Mesenchymal stem cell (in vitro differentiated cells and primary cell): ENCODE results near the gene USP54.

Experiments used
- DNase-seq: peaks from one replicate; pipeline ENCODE4 v3.0.0-alpha.2; 2013
- H2AFZ ChIP-seq: one replicate; pipeline ENCODE4 v1.6.1; 2013; ENCODE audit warnings: low read depth, mild to moderate bottlenecking, control low read depth, inconsistent platforms, low read length, moderate library complexity
- H2AK5ac ChIP-seq: 2 replicates; pipeline ENCODE4 v1.6.1; 2013; ENCODE audit warnings: low read length, moderate library complexity, mild to moderate bottlenecking, inconsistent platforms; ENCODE audit not compliant: severe bottlenecking
- H2BK120ac ChIP-seq: one replicate; pipeline ENCODE4 v1.6.1; 2013; ENCODE audit warnings: low read depth, mild to moderate bottlenecking, inconsistent platforms, low read length, moderate library complexity
- H2BK12ac ChIP-seq, 2 experiments: one replicate each; pipeline ENCODE4 v1.6.1; 2013; ENCODE audit warnings: inconsistent platforms in 2 of 2, low read length in 2 of 2, mild to moderate bottlenecking in 2 of 2, moderate library complexity in 2 of 2, control low read depth in 1 of 2
- H2BK15ac ChIP-seq: one replicate; pipeline ENCODE4 v1.6.1; 2013; ENCODE audit warnings: mild to moderate bottlenecking, low read depth, inconsistent platforms; ENCODE audit not compliant: poor library complexity, severe bottlenecking
- H2BK5ac ChIP-seq: 2 replicates; pipeline ENCODE4 v1.6.1; 2013; ENCODE audit warnings: low read depth, mild to moderate bottlenecking, low read length, control low read depth, inconsistent platforms; ENCODE audit not compliant: poor library complexity, severe bottlenecking
- H3K14ac ChIP-seq, 2 experiments: one replicate each; pipeline ENCODE4 v1.6.1; 2013; ENCODE audit warnings: inconsistent platforms in 2 of 2, low read length in 2 of 2, control low read depth in 1 of 2, mild to moderate bottlenecking in 1 of 2, moderate library complexity in 1 of 2
- H3K18ac ChIP-seq, 2 experiments: one replicate each; pipeline ENCODE4 v1.6.1; 2013; ENCODE audit warnings: inconsistent platforms in 2 of 2, low read length in 2 of 2, control low read depth in 1 of 2, low read depth in 1 of 2, mild to moderate bottlenecking in 1 of 2
- H3K23ac ChIP-seq, 2 experiments: one replicate each; pipeline ENCODE4 v1.6.1; 2013; ENCODE audit warnings: inconsistent platforms in 2 of 2, low read length in 2 of 2, mild to moderate bottlenecking in 2 of 2, moderate library complexity in 2 of 2, control low read depth in 1 of 2
- H3K27ac ChIP-seq: 2 replicates; pipeline ENCODE4 v1.5.1; 2013; ENCODE audit warnings: mild to moderate bottlenecking, moderate library complexity, low read length, control low read depth, inconsistent platforms; ENCODE audit not compliant: poor library complexity, severe bottlenecking
- H3K27me3 ChIP-seq, 2 experiments: 2 replicates each; pipeline versions ENCODE4 v1.6.1 to v1.7.0; 2013; ENCODE audit warnings: low read length in 2 of 2, mild to moderate bottlenecking in 2 of 2, moderate library complexity in 2 of 2, control low read depth in 1 of 2, inconsistent platforms in 1 of 2; ENCODE audit not compliant: control insufficient read depth in 1 of 2, insufficient read depth in 1 of 2
- H3K36me3 ChIP-seq, 2 experiments: 2 replicates each; pipeline versions ENCODE4 v1.6.1 to v1.7.0; 2013; ENCODE audit warnings: low read length in 2 of 2, control low read depth in 1 of 2, inconsistent platforms in 1 of 2, low read depth in 1 of 2, mild to moderate bottlenecking in 1 of 2; ENCODE audit not compliant: insufficient read depth in 2 of 2, control insufficient read depth in 1 of 2
- H3K4ac ChIP-seq, 2 experiments: one replicate each; pipeline ENCODE4 v1.6.1; 2013; ENCODE audit warnings: inconsistent platforms in 2 of 2, low read length in 2 of 2, mild to moderate bottlenecking in 2 of 2, moderate library complexity in 2 of 2, control low read depth in 1 of 2, low read depth in 1 of 2
- H3K4me1 ChIP-seq: 2 replicates; pipeline ENCODE4 v1.6.1; 2013; ENCODE audit warnings: low read depth, low read length, control low read depth; ENCODE audit not compliant: control insufficient read depth, insufficient read depth
- H3K4me2 ChIP-seq: 2 replicates; pipeline ENCODE4 v1.6.1; 2013; ENCODE audit warnings: low read length, mild to moderate bottlenecking, inconsistent platforms; ENCODE audit not compliant: poor library complexity, severe bottlenecking
- H3K4me3 ChIP-seq, 2 experiments: 2 replicates each; pipeline versions ENCODE4 v1.5.1 to v1.7.0; 2013; ENCODE audit warnings: low read length in 2 of 2, mild to moderate bottlenecking in 2 of 2, control low read depth in 1 of 2, low read depth in 1 of 2; ENCODE audit not compliant: insufficient read depth in 1 of 2
- H3K79me1 ChIP-seq: replicated peaks from 2 replicates; pipeline ENCODE4 v1.6.1; 2013; ENCODE audit warnings: mild to moderate bottlenecking, control low read depth, low read length, inconsistent platforms; ENCODE audit not compliant: poor library complexity, severe bottlenecking
- H3K9ac ChIP-seq: 2 replicates; pipeline ENCODE4 v1.7.0; 2013; ENCODE audit warnings: mild to moderate bottlenecking, low read length, moderate library complexity
- H3K9me3 ChIP-seq: 2 replicates; pipeline ENCODE4 v1.7.0; 2013; ENCODE audit warnings: mild to moderate bottlenecking, low read length; ENCODE audit not compliant: control insufficient read depth
- H4K8ac ChIP-seq: one replicate; pipeline ENCODE4 v1.6.1; 2013; ENCODE audit warnings: inconsistent platforms, mild to moderate bottlenecking, low read length, moderate library complexity
- H4K91ac ChIP-seq: one replicate; pipeline ENCODE4 v1.6.1; 2013; ENCODE audit warnings: mild to moderate bottlenecking, low read length, inconsistent platforms
- WGBS: methylation state at CpG from one replicate; pipeline ENCODE4 v1.1.7; 2013; ENCODE audit warnings: mixed read lengths; 5-methylcytosine and 5-hydroxymethylcytosine counted together

The USP54 gene

DNA sequence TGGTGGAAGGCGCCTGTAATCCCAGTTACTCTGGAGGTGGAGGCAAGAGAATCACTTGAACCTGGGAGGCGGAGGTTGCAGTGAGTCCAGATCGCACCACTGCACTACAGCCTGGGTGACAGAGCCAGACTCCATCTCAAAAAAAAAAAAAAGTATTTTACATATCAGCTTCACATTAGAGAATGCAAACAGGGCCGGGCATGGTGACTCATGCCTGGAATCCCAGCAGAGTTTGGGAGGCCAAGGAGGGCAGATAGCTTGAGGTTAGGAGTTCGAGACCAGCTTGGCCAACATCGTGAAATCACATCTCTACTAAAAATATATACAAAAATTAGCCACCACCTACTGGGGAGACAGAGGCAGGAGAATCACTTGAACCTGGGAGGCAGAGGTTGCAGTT lies 31.6 kb downstream of the USP54 start:
- Histone ChIP-seq H3K9me3 (no peaks in the 10 kb centered on the region), H3K14ac (no peak overlapping the region)

DNA sequence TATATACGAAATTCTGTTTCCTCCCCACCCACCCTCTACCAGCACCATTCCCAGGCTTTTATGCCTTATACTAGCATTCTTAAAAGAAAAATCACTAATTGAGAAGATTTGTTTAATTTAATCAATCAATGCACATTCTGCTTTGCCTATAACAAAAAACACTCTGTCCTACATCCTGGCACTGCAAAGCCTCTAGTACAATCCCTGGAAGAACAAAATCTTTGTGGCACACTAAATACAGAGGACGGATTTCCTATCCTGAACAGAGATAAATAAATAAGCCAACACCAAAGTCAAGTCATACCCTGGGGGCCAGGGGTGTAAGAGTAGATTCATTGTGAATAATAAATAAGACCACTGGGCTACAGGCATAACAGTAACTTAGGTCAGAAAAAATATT lies 34.3 kb downstream of the USP54 start:
- Histone ChIP-seq H2BK15ac (no peak overlapping the region), H3K14ac (no peak overlapping the region), H3K9ac (no peak overlapping the region), H3K27me3 (no peaks in the 10 kb centered on the region), H3K79me1 (peaks cover 6% of the 10 kb centered on the region), H4K8ac (no peak overlapping the region), H3K18ac (no peak overlapping the region), H2BK120ac (no peak overlapping the region), H3K23ac (no peak overlapping the region), H3K4me3 (no peak overlapping the region), H2AFZ (no peak overlapping the region), H3K4ac (no peak overlapping the region), H4K91ac (no peak overlapping the region), H2BK5ac (no peak overlapping the region), H3K9me3 (no peaks in the 10 kb centered on the region), H2BK12ac (no peak overlapping the region), H3K36me3 (no peaks in the 10 kb centered on the region), H3K27ac (no peak overlapping the region), H2AK5ac (no peak overlapping the region), H3K4me1 (peaks cover 1% of the 10 kb centered on the region), H3K4me2 (no peak overlapping the region)
- DNase-seq: no peak
- WGBS: no CpG with 5 or more reads among the region's 2 CpGs

More for the DNA sequence above, 31.6 kb downstream of the USP54 start:
- Histone ChIP-seq H2BK12ac (no peak overlapping the region), H2AK5ac (no peak overlapping the region), H3K36me3 (no peaks in the 10 kb centered on the region), H3K4me3 (no peak overlapping the region), H2BK5ac (no peak overlapping the region), H4K8ac (no peak overlapping the region), H3K4ac (no peak overlapping the region), H3K4me1 (peaks cover 1% of the 10 kb centered on the region), H4K91ac (no peak overlapping the region), H3K4me2 (no peak overlapping the region), H3K27me3 (no peaks in the 10 kb centered on the region), H3K27ac (no peak overlapping the region), H2BK15ac (no peak overlapping the region), H2BK120ac (no peak overlapping the region), H3K79me1 (peaks cover 4% of the 10 kb centered on the region), H3K9ac (no peak overlapping the region), H3K23ac (no peak overlapping the region), H3K18ac (no peak overlapping the region), H2AFZ (no peak overlapping the region)
- 80% methylated on average over 3 of the region's 6 CpGs for WGBS
- DNase-seq: no peak

DNA sequence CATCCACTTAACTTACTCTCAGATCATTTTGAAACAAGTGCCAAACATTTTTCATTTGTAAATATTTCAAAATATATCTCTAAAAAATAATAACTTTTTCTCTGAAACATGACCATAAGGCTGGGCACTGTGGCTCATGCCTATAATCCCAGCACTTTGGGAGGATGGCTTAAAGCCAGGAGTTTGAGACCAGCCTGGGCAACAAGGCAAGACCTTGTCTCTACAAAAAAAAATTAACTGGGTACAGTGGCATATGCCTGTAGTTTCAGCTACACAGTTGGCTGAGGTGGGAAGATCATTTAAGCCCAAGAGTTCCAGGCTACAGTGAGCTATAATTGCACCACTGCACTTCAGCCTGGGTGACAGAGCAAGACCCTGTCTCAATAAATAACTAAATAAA lies 36.4 kb downstream of the USP54 start:
- DNase-seq: no peak
- H2BK120ac ChIP-seq: no peak overlapping the region
- H2AK5ac ChIP-seq: no peak overlapping the region
- no peak overlapping the region for H4K91ac ChIP-seq
- peaks cover 1% of the 10 kb centered on the region for H3K4me1 ChIP-seq
- H2BK15ac ChIP-seq: no peak overlapping the region
- peaks cover 7% of the 10 kb centered on the region for H3K79me1 ChIP-seq
- no peak overlapping the region for H3K23ac ChIP-seq
- H3K4ac ChIP-seq: no peak overlapping the region
- H4K8ac ChIP-seq: no peak overlapping the region
- H3K4me2 ChIP-seq: no peak overlapping the region
- no peak overlapping the region for H3K27ac ChIP-seq
- H3K18ac ChIP-seq: no peak overlapping the region
- H2AFZ ChIP-seq: no peak overlapping the region
- H3K27me3 ChIP-seq: no peaks in the 10 kb centered on the region
- H3K14ac ChIP-seq: no peak overlapping the region
- no peak overlapping the region for H3K9ac ChIP-seq
- no peaks in the 10 kb centered on the region for H3K36me3 ChIP-seq
- H2BK5ac ChIP-seq: no peak overlapping the region
- no peaks in the 10 kb centered on the region for H3K9me3 ChIP-seq
- H3K4me3 ChIP-seq: no peak overlapping the region
- no peak overlapping the region for H2BK12ac ChIP-seq

DNA sequence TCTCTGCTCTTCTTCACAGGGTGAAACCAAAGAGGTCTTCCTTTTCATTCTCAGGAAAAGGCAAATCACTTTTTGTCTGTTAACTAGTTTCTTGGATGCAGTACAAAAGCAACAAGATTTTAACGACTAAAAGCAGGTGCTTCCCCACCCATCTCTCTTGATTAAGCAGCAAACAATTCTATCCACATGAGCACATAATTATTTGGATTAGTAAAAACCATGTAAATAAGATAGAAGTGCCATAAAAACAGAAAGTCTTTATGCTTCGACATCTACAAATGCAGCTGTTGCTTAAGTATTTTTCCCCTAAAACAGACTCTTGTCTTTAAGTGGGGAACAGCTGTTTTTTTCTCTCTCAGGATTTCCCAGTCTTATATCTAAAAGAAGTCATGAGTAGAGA lies 37.4 kb downstream of the USP54 start:
- Histone ChIP-seq H4K91ac (no peak overlapping the region), H2AK5ac (no peak overlapping the region), H3K4me3 (no peak overlapping the region), H3K4me1 (no peaks in the 10 kb centered on the region), H2BK12ac (no peak overlapping the region), H3K9me3 (no peaks in the 10 kb centered on the region), H2BK15ac (no peak overlapping the region), H3K23ac (no peak overlapping the region), H3K36me3 (no peaks in the 10 kb centered on the region), H3K14ac (no peak overlapping the region), H4K8ac (no peak overlapping the region), H2AFZ (no peak overlapping the region), H3K27ac (no peak overlapping the region), H3K18ac (no peak overlapping the region), H3K27me3 (no peaks in the 10 kb centered on the region), H3K79me1 (peaks cover 9% of the 10 kb centered on the region), H2BK120ac (no peak overlapping the region), H3K4me2 (no peak overlapping the region), H3K4ac (no peak overlapping the region), H3K9ac (no peak overlapping the region), H2BK5ac (no peak overlapping the region)
- WGBS: no CpG with 5 or more reads among the region's 2 CpGs
- no peak for DNase-seq
